HL-60/S4 treated with phorbol 12-myristate 13-acetate at 8.2 ng/mL for 4 days and 3 days (cell line): Measurements from ENCODE around the gene EXTL1.

Experiments used
- in situ Hi-C: fragments of 300-500 bp; cut with MboI; formaldehyde crosslinking; loops from 2 replicates; pipeline ENCODE4 v1.15.0; 2022; ENCODE audit warnings: low sequenced_read_pairs

The EXTL1 gene

DNA sequence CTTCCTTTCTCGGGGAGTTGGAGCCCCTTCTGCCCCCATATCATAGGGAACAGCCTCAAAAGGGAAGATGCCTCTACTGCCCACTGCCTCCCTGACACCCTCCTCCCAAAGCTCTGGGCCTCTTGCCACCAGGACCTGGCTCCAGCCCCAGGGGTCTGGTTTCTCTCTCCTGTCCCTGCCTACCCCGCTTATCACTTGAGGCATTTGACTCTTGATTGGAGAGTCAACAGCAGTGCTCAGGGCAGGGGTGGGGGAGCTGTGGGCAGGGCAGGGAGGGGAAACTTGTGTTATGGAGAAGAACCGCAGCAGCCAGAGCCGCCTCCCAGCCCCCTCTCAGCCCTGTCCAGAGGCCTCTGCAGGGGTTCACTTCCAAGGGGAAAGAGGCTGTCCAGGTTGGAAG, 45.3 kb downstream of the EXTL1 start:
- in situ Hi-C loops: no loop called here

DNA sequence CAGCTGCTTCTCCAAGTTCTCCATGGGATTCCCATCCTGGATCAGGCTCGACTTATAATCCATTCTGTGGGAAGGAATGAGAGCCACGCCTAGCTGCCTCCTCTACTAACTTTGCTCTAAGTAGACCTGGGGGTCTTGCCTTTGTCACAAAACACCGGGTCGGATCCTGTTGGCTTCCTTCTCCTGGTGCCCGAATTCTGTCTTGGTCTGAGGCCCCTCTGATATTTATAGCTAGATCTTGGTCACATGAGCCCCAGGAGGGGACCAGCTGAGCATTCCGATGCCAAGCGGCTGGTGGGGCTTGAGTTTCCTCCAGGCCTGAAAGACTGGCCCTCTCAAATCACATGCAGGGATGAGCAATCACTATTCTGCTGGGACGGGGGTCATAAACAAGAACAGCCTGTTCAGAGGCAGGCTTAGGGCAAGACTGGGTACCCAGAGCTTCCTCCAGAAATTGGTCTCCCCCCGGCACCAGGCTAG, 45.9 kb downstream of the EXTL1 start, which contains the start of gene TRIM63:
TRIM63 (minus strand) TSS at position 199 of the 480 bp plus-strand sequence; CDS start at position 63, 136 bp downstream.
- in situ Hi-C loops: no loop called here

DNA sequence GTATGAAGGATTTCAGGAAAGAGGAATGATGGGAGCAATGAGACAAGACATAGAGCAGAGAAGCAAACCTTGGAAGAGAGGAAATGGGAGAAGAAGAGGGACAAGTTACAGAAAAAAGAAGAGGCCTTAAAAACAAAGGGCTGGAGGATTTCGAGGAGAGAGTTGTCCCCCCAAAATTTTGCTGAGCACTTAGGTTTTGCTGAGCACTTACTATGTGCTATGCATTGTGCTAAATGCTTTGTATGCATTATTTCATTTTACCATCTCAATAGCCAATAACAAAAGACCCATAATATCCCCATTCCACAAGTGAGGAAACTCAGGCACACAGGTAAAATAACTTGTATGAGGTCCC, 48.3 kb downstream of the EXTL1 start:
- in situ Hi-C loops: no loop called here

DNA sequence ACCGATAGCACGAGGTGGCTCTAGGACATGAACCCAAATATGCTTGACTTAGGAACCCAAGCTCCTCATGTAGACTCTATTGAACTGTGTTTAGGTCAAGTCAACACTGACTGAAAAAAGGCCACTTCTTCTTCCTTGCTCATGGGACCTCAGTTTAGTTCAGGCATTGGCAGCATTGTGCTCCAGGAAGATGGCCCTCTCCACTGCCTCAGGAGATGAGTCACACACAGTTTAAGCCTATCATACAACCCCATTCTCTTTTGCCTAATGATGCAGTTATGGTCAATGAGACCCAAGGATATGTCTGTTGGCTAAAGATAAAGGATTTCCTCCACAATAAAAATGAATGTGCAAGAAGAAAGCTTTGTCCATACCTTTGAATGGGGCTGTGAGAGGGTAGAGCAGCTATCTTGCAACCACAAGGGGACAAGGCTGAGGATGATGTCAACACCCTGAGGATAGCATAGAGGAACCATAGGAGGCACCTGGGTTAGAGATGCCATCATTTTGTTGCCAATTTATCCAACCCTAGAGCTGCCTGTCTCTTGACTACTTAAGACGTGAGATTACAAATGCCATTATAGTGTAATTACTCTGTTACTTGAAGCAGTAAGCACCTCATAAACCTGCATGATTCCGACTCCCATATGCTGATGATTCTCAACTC, 48.9 kb downstream of the EXTL1 start:
- in situ Hi-C loops: no loop called here

DNA sequence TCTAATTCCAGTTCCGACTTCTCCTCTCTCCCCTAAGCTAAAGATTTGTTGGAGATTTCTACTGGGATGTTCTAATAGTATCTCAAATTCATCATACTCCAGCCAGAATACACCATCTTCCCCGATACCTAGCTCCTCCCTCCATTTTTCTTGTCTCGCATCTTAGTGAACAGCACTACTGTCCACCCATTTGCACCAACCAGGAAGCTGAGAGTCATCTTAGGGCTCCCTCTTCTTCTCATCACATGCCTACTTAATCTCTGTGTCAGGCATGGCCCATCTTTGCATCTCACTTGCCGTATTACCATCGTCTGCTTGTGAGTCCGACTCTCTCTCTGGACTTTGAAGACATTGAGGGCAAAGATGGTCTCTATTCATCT, 49.4 kb downstream of the EXTL1 start:
- in situ Hi-C loops: no loop called here

DNA sequence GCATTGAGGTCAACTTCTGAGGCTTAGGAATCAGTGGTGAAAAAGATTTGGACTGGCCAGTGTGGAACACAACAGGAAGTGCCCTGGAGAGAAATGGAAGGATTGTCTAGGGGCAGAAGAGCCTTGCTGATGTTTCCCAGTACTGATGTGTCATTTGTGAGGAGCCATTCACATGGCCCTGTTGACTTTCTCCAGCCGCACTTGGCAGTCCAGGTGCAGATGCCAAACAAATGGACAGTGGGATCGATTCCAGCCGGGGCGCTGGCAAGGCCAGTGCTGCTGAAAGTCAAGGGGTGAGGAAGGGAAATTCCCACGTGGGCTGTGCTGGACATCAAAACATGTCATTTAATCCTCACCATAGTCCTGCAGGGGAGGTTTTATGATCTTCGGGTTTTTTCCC, 50.7 kb downstream of the EXTL1 start:
- in situ Hi-C loops: no loop called here

DNA sequence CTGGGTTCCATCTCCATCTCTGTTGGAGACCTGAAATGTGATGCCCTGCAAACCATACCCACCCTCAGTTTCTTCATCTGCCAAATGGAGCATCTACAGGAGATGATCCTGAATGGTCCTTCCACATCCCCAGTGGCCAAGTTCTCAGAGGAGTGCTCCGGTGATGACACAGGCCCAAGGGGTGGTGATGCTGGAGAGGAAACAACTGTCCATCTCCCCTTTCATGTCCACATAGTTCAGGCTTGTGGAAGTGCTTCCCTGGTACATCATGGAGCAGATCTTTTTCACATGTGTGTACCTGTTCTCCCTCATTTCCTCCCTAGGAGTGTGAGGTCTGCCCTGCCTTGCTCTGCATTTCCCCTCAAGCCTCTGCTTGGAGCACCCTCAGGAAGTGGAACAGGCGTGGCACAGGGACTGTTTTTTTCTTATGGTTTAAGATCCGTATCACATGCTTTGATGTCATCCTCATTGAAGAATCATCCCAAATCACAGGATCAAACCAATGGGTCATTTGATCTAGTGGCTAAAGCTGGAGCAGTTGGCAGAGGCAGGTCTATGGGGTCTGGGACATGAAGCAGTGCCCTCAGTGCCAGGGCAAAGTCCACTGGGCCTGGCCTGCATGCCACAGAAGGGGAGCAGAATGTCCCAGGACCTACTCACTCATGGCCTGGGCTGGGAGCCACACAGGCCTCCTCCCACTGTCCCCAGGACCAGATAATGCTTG, 54.0 kb downstream of the EXTL1 start:
- in situ Hi-C loops: no loop called here

DNA sequence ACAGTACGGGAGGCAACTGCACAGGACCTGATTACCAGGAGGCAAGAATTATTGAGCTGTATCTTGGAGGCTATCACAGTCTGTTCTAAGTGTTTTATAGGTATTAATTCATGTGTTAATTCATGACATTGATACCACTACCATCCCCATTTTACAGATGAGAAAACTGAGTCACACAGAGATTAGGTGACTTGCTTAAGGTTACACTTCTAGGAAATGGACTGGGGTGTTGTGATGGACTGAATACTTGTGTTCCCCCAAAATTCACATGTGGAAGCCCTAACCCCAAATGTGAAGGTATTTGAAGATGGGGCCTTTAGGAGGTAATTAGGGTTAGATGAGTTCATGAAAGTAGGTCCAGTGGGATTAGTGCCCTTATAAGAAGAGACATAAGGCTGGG, 55.9 kb downstream of the EXTL1 start:
- in situ Hi-C loops: no loop called here

DNA sequence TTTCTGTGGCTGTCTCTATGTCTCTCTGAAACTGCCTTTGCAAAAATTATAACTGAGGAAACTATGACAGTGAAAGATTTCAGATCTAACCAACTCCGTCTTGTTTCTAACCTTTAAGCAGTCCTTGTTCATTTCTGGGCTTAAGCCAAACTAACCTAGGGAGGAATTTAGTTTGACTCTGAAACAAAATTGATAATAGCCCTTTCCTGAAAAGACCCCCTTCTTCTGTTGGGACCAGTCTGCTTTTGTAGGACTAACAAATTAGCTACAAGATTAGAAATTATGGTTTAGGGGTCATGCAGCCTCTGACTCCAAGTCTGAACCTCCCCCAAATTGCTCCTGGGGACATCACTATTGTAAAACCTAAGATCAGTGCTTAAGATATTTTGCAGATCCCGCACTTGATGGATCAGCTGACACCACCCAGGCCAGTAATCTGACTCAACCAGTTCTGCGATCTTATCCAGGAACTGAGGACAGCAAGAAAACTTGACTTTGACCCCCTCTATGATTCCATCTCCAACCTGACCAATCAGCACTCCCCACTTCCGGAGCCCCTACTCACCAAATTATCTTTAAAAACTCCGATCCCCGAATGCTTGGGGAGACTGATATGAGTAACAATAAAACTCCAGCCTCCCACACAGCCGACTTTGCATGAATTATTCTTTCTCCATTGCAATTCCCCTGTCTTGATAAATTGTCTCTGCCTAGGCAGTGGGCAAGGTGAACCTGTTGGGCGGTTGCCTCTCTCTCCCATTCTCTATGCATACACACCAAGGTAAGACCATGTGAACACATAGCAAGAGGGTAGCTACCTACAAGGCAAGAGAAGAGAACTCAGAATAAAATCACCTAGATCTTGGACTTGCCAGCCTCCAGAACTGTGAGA, 57.0 kb downstream of the EXTL1 start:
- in situ Hi-C loops: no loop called here

DNA sequence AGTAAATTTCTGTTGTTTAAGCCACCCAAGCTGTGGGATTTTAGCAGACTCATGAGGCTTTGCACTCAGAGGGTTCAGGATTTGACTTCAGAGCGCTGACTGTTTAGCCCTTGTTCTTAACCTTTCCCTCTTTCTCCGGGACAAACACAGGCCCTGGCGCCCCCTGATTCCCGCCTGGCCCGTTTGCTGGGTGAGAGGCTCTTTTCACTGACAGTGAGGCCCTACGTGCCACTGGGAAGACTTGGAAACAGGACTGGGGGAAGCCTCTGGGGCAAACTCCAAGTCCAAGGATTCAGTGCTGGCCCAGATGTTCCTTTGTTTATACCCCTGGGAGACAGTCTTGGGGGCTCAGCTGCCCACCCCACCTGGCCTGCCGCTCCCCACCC, 57.6 kb downstream of the EXTL1 start:
- in situ Hi-C loops: no loop called here

DNA sequence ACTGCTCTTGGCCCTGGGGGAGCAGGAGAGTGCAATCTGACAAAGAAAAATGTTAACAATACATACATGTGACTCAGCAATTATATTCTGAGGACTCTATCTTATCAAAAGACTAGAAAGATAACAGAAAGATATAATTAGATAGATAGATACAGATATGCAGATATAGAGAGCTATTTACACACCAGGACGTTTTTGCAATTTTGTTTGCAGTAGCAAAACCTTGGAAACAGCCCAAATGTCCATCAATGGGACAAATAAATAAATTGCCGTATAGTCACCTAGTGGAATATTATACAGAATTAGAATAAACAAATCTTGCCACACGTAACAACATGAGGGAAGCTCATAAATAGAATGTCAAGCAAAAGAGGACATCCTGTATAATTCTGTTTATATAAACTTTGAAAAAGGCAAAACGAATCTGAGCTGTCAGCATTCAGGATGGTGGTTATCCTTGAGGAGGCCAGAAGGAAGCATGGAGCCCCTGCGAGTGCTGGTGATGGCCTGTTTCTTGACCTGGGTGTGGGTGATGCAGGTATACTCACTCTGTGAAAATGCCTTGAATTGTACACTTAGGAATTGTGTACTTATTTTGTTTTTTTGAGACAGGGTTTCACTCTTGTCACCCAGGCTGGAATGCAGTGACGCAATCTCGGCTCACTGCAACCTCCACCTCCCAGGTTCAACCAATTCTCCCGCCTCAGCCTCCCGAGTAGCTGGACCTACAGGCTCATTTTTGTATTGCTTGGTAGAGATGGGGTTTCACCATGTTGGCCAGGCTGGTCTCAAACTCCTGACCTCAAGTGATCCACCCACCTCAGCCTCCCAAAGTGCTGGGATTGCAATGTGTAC, 58.6 kb downstream of the EXTL1 start:
- in situ Hi-C loops: no loop called here

DNA sequence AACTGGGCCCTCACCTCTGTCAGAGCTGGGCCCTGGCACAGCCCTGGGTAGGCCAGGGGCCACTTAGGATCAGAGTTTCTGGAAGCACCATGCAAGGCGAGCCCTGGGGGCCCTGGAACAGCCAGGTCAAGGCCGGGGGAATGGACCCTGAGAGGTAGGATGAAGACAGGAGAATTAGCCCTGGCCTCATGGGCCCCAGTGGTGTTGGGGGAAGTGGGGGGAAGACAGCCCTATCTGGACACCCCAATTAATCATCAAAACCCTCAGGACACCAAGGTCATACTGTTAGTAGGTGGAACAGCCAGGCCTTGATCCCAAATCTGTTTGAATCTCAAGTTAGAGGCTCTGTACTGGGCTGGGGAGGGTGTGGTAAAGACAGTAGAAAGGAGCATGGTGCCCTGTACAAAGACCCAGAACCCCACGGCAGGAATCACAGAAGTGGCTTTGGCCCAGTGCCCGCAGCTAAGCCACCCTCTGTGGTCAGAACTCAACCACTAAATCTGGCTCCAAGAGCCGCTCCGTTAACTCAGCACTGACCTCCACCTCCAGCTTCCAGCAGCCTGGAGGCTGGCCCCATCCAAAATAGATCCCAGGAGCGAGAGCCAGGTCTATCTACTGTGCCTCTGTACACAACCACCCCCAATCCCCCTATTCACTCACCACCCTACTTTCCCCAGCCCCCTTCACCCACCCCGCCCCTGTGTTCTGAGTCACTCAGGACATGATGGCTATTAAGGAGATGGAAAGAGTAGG, 59.9 kb downstream of the EXTL1 start:
- in situ Hi-C loops: no loop called here

DNA sequence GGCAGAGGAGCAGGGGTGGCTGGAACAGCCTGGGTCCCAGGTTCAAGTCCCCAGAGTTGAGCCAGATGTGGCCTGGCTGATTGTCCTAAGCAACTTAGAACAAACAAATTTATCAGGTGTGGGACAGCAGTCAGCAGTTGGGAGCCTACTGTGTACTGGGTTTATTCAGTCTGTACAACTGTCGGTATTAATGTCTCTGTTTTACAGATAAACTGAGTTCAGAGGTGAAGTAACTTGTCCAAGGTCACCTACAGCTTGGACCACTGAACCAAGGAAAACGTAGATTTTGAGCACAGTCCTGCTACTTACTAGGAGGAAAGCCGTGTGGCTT, 60.4 kb downstream of the EXTL1 start:
- in situ Hi-C loops: no loop called here

DNA sequence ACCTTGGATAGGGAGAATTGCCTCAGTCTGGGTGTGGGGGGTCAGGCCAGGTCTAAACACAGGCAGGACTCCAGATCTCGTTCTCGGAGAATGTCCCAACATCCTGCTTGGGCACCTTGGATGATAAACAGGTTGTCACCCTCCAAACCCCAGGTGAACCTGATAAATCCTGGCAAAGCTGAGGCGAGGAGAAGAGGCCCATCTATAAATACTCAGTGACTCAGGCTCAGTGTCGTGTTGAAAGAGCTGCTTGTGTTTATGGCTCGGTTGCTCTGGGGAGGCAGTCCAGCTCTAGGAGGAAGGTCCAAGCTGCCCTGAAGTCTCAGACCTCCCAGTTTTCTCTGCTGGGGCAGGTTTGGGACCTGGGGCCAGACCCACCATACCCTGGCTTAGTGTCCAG, 61.6 kb downstream of the EXTL1 start:
- in situ Hi-C loops: no loop called here

DNA sequence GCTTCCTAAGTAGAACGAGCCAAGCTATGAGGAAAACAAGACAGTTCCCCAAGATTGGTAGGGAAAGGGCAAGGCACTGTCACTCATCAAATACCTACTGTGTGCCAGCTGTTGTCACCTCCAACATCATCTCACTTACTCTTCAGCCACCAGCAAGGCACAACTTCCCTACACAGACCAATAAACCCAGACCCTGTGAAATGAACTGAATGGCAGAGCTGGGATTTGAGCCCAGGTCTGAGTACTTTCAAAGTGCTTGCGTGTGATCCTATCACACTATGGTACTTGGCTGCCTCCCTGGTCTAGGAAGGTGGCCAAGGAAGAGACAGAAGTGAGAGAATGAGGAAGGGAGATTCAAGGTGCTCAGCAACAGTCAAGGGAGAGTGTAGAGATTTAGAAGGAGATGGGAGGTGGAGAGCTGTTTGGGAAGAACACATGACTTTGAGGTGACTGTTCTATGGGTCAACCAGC, 62.6 kb downstream of the EXTL1 start:
- in situ Hi-C loops: no loop called here

DNA sequence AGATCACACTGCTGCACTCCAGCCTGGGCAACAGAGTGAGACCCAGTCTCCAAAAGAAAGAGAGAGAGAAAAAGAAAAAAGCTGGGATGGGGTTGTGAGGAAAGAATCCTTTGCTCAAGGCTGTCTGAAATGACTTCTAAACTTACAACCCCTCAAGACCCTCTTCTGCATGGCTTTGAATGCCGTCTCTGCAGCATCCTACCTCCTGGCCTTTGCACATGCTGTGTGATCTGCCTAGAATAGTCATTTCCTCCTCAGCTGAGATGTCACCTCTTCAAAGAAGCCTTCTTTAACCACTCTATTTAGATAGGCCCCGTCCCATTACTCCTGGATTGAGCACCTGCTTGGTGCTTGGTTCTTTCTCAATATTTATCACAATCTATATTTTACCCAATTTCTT, 63.3 kb downstream of the EXTL1 start:
- in situ Hi-C loops: no loop called here
